H9 (cell line): Measurements from ENCODE around the gene RASSF9. TPM values are rescaled to one million over a fixed set of nuclear protein-coding genes. Genes with fewer than 3 reads are reported as not detected.

ENCODE experiments used
- DNase-seq: peaks from one replicate; pipeline ENCODE4 v3.0.0-alpha.2; 2017
- H2AFZ ChIP-seq: one replicate; pipeline ENCODE4 v1.6.1; 2013; ENCODE audit warnings: mild to moderate bottlenecking, low read length, control low read depth, moderate library complexity
- H2AK5ac ChIP-seq: 2 replicates; pipeline ENCODE4 v1.6.1; 2013; ENCODE audit warnings: low read length, control low read depth, mixed read lengths; ENCODE audit not compliant: insufficient read length
- H2BK120ac ChIP-seq: one replicate; pipeline ENCODE4 v1.6.1; 2013; ENCODE audit warnings: low read depth, mild to moderate bottlenecking, low read length, control low read depth, inconsistent platforms; ENCODE audit not compliant: poor library complexity, severe bottlenecking
- H2BK12ac ChIP-seq: 2 replicates; pipeline ENCODE4 v1.6.1; 2013; ENCODE audit warnings: low read length, control low read depth, mixed read lengths, low read depth; ENCODE audit not compliant: insufficient read length
- H2BK15ac ChIP-seq: 2 replicates; pipeline ENCODE4 v1.6.1; 2013; ENCODE audit warnings: low read depth, low read length, control low read depth
- H2BK20ac ChIP-seq: one replicate; pipeline ENCODE4 v1.6.1; 2013; ENCODE audit warnings: low read depth, mild to moderate bottlenecking, low read length, control low read depth, inconsistent platforms; ENCODE audit not compliant: poor library complexity, severe bottlenecking
- H2BK5ac ChIP-seq: 2 replicates; pipeline ENCODE4 v1.6.1; 2013; ENCODE audit warnings: low read length, control low read depth, mixed read lengths; ENCODE audit not compliant: insufficient read length
- H3K14ac ChIP-seq: 2 replicates; pipeline ENCODE4 v1.6.1; 2013; ENCODE audit warnings: low read length, control low read depth; ENCODE audit not compliant: insufficient read depth
- H3K18ac ChIP-seq: 2 replicates; pipeline ENCODE4 v1.6.1; 2013; ENCODE audit warnings: low read depth, mild to moderate bottlenecking, mixed read lengths, low read length, control low read depth; ENCODE audit not compliant: insufficient read length
- H3K23ac ChIP-seq: 2 replicates; pipeline ENCODE4 v1.6.1; 2013; ENCODE audit warnings: low read length, control low read depth, mixed read lengths, low read depth; ENCODE audit not compliant: insufficient read length
- H3K23me2 ChIP-seq: 2 replicates; pipeline ENCODE4 v1.6.1; 2013; ENCODE audit warnings: low read depth, mild to moderate bottlenecking, mixed read lengths, low read length, control low read depth; ENCODE audit not compliant: insufficient read length, poor library complexity, severe bottlenecking
- H3K27ac ChIP-seq: 2 replicates; pipeline ENCODE4 v1.5.1; 2013; ENCODE audit warnings: low read length, control low read depth, mixed read lengths, low read depth; ENCODE audit not compliant: insufficient read length
- H3K27me3 ChIP-seq: 2 replicates; pipeline ENCODE4 v1.6.1; 2013; ENCODE audit warnings: low read length, control low read depth, inconsistent platforms; ENCODE audit not compliant: insufficient read depth
- H3K4ac ChIP-seq: 2 replicates; pipeline ENCODE4 v1.6.1; 2013; ENCODE audit warnings: low read depth, mild to moderate bottlenecking, control low read depth, inconsistent platforms, low read length, moderate library complexity
- H3K4me1 ChIP-seq: 2 replicates; pipeline ENCODE4 v1.6.1; 2013; ENCODE audit warnings: low read length, control low read depth, inconsistent platforms; ENCODE audit not compliant: insufficient read depth
- H3K4me2 ChIP-seq: 2 replicates; pipeline ENCODE4 v1.6.1; 2013; ENCODE audit warnings: low read length, control low read depth, mixed read lengths; ENCODE audit not compliant: insufficient read length, insufficient read depth
- H3K56ac ChIP-seq: 2 replicates; pipeline ENCODE4 v1.6.1; 2013; ENCODE audit warnings: low read depth, mild to moderate bottlenecking, mixed read lengths, low read length, control low read depth; ENCODE audit not compliant: insufficient read length
- H3K79me1 ChIP-seq: 2 replicates; pipeline ENCODE4 v1.6.1; 2013; ENCODE audit warnings: low read depth, mild to moderate bottlenecking, moderate library complexity, low read length, control low read depth, inconsistent platforms; ENCODE audit not compliant: insufficient read depth, poor library complexity, severe bottlenecking
- H3K79me2 ChIP-seq: 2 replicates; pipeline ENCODE4 v1.6.1; 2013; ENCODE audit warnings: low read length, control low read depth, inconsistent platforms; ENCODE audit not compliant: insufficient read depth
- H3K9ac ChIP-seq: 2 replicates; pipeline ENCODE4 v1.6.1; 2013; ENCODE audit warnings: low read length, control low read depth, mixed read lengths; ENCODE audit not compliant: insufficient read length; ENCODE audit errors: extremely low read depth
- H3K9me3 ChIP-seq: one replicate; pipeline ENCODE4 v1.6.1; 2013; ENCODE audit warnings: low read depth, low read length, inconsistent platforms; ENCODE audit not compliant: control insufficient read depth
- H3T11ph ChIP-seq: one replicate; pipeline ENCODE4 v1.6.1; 2013; ENCODE audit warnings: mild to moderate bottlenecking, low read length, control low read depth, inconsistent platforms
- H4K20me1 ChIP-seq: one replicate; pipeline ENCODE4 v1.6.1; 2013; ENCODE audit not compliant: control insufficient read depth, insufficient read length, insufficient read depth
- H4K5ac ChIP-seq: 2 replicates; pipeline ENCODE4 v1.6.1; 2013; ENCODE audit warnings: low read depth, mild to moderate bottlenecking, mixed read lengths, low read length, control low read depth; ENCODE audit not compliant: insufficient read length
- H4K8ac ChIP-seq: replicated peaks from 2 replicates; pipeline ENCODE4 v1.6.1; 2013; ENCODE audit warnings: low read length, control low read depth, mixed read lengths, low read depth; ENCODE audit not compliant: insufficient read length
- H4K91ac ChIP-seq: 2 replicates; pipeline ENCODE4 v1.6.1; 2013; ENCODE audit warnings: low read depth, mild to moderate bottlenecking, moderate library complexity, mixed read lengths, low read length, control low read depth; ENCODE audit not compliant: insufficient read length
- H3K27ac Mint-ChIP-seq, 3 experiments: 2 replicates in 2 of 3; 3 replicates in 1 of 3; pipeline ENCODE4 v1.8.0; 2020 to 2021; ENCODE audit warnings: mixed read lengths in 3 of 3, mild to moderate bottlenecking in 1 of 3, moderate library complexity in 1 of 3
- H3K27me3 Mint-ChIP-seq: 2 replicates; pipeline ENCODE4 v1.8.0; 2021; ENCODE audit warnings: low read depth, mild to moderate bottlenecking, moderate library complexity, mixed read lengths
- H3K36me3 Mint-ChIP-seq, 3 experiments: 2 replicates in 2 of 3; 3 replicates in 1 of 3; pipeline ENCODE4 v1.8.0; 2020 to 2021; ENCODE audit warnings: low read depth in 3 of 3, mixed read lengths in 3 of 3; ENCODE audit not compliant: insufficient read depth in 1 of 3
- H3K4me1 Mint-ChIP-seq, 2 experiments: 2 replicates each; pipeline ENCODE4 v1.8.0; 2020; ENCODE audit warnings: mixed read lengths in 2 of 2
- H3K4me3 Mint-ChIP-seq, 2 experiments: 2 replicates in 1 of 2; 3 replicates in 1 of 2; pipeline ENCODE4 v1.8.0; 2020 to 2021; ENCODE audit warnings: mild to moderate bottlenecking in 2 of 2, mixed read lengths in 2 of 2, moderate library complexity in 1 of 2
- H3K9me3 Mint-ChIP-seq, 2 experiments: 2 replicates in 1 of 2; 3 replicates in 1 of 2; pipeline ENCODE4 v1.8.0; 2020; ENCODE audit warnings: mild to moderate bottlenecking in 2 of 2, mixed read lengths in 2 of 2, moderate library complexity in 1 of 2
- total RNA-seq: library from RNA; stranded (reverse); gene quantifications from 2 replicates; pipeline ENCODE4 v1.2.1, GENCODE V29; 2021
- TF ChIP-seq, protein P1 (sequence below): fragments of 200-600 bp; sonication (generic); conservative IDR thresholded peaks from 3 replicates; pipeline ENCODE4 v1.8.0; 2021; ENCODE audit warnings: antibody characterized with exemption, mild to moderate bottlenecking

RASSF9 gene
- total RNA-seq, 1 experiment from 2014 or later: 0.04 TPM

DNA sequence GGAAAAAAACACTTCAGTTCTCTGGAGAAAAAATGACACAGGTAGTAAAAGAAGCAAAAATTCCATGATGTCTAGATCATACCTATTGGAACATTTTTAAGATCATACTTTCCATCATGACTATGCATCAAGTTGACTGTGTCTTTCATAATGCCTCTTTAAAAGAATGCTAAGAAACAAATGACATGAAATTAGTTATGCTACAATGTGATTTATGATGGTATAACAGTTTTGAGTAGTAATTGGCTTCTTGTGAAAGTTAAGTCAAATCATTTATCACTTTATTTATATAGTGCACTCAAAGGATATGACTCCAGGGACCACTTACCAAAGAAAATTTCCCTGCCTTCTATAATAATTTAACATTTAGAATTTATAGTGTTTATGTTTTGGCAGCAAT, 28.5 kb downstream of the RASSF9 start:
- Histone ChIP-seq H2BK20ac (no peak overlapping the region), H2BK5ac (no peak overlapping the region), H3K4me2 (no peak overlapping the region), H3K79me1 (no peaks in the 10 kb centered on the region), H4K20me1 (no peaks in the 10 kb centered on the region), H3K23ac (no peak overlapping the region), H2AK5ac (no peak overlapping the region), H3K18ac (no peak overlapping the region), H2BK120ac (no peak overlapping the region), H3K27me3 (no peaks in the 10 kb centered on the region), H4K8ac (no peak overlapping the region), H2BK12ac (no peak overlapping the region), H3K9ac (no peak overlapping the region), H3K4me1 (no peaks in the 10 kb centered on the region), H3K79me2 (no peaks in the 10 kb centered on the region), H3T11ph (no peak overlapping the region), H3K56ac (no peak overlapping the region), H3K27ac (no peak overlapping the region), H2BK15ac (no peak overlapping the region), H2AFZ (no peak overlapping the region), H3K23me2 (no peaks in the 10 kb centered on the region), H4K91ac (no peak overlapping the region), H3K14ac (no peak overlapping the region), H3K9me3 (no peaks in the 10 kb centered on the region), H4K5ac (no peak overlapping the region), H3K4ac (no peak overlapping the region)
- TF ChIP-seq, protein P1, sequence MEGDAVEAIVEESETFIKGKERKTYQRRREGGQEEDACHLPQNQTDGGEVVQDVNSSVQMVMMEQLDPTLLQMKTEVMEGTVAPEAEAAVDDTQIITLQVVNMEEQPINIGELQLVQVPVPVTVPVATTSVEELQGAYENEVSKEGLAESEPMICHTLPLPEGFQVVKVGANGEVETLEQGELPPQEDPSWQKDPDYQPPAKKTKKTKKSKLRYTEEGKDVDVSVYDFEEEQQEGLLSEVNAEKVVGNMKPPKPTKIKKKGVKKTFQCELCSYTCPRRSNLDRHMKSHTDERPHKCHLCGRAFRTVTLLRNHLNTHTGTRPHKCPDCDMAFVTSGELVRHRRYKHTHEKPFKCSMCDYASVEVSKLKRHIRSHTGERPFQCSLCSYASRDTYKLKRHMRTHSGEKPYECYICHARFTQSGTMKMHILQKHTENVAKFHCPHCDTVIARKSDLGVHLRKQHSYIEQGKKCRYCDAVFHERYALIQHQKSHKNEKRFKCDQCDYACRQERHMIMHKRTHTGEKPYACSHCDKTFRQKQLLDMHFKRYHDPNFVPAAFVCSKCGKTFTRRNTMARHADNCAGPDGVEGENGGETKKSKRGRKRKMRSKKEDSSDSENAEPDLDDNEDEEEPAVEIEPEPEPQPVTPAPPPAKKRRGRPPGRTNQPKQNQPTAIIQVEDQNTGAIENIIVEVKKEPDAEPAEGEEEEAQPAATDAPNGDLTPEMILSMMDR: no peak
- Mint-ChIP-seq H3K4me3 (no peak overlapping the region), H3K9me3 (no peaks in the 10 kb centered on the region), H3K27me3 (no peaks in the 10 kb centered on the region), H3K36me3 (no peaks in the 10 kb centered on the region), H3K27ac (no peak overlapping the region), H3K4me1 (no peaks in the 10 kb centered on the region)
- no peak for DNase-seq
